Ishikawa (cell line): ENCODE data around the gene ATP13A3.

ENCODE experiments used
- CEBPB ChIP-seq: IDR thresholded peaks from 2 replicates; pipeline ENCODE4 v1.6.1; 2012
- CREB1 ChIP-seq: IDR thresholded peaks from 2 replicates; pipeline ENCODE4 v1.6.1; 2012; ENCODE audit warnings: low read depth
- EGR1 ChIP-seq: IDR thresholded peaks from 2 replicates; pipeline ENCODE4 v1.6.1; 2012
- EP300 ChIP-seq: IDR thresholded peaks from 2 replicates; pipeline ENCODE4 v1.6.1; 2012; ENCODE audit warnings: borderline replicate concordance
- FOXM1 ChIP-seq: IDR thresholded peaks from 2 replicates; pipeline ENCODE4 v1.6.1; 2012; ENCODE audit warnings: low read depth, borderline replicate concordance
- NFIC ChIP-seq: IDR thresholded peaks from 2 replicates; pipeline ENCODE4 v1.6.1; 2012
- RAD21 ChIP-seq: IDR thresholded peaks from 2 replicates; pipeline ENCODE4 v1.6.1; 2012; ENCODE audit warnings: low read depth
- TAF1 ChIP-seq: IDR thresholded peaks from 2 replicates; pipeline ENCODE4 v1.6.1; 2012; ENCODE audit warnings: low read depth, mild to moderate bottlenecking
- TCF12 ChIP-seq: IDR thresholded peaks from 2 replicates; pipeline ENCODE4 v1.6.1; 2012; ENCODE audit warnings: low read depth
- TEAD4 ChIP-seq: IDR thresholded peaks from 2 replicates; pipeline ENCODE4 v1.6.1; 2012
- YY1 ChIP-seq: IDR thresholded peaks from 2 replicates; pipeline ENCODE4 v1.6.1; 2012; ENCODE audit warnings: low read depth
- ZBTB7A ChIP-seq: IDR thresholded peaks from 2 replicates; pipeline ENCODE4 v1.6.1; 2012; ENCODE audit warnings: low read depth
- TF ChIP-seq, protein P1 (sequence below): IDR thresholded peaks from 2 replicates; pipeline ENCODE4 v1.6.1; 2012
- TF ChIP-seq, protein P2 (sequence below): IDR thresholded peaks from 2 replicates; pipeline ENCODE4 v1.6.1; 2012
- TF ChIP-seq, protein P3 (sequence below): IDR thresholded peaks from 2 replicates; pipeline ENCODE4 v1.6.1; 2012; ENCODE audit warnings: low read depth, mild to moderate bottlenecking

ATP13A3 gene

DNA sequence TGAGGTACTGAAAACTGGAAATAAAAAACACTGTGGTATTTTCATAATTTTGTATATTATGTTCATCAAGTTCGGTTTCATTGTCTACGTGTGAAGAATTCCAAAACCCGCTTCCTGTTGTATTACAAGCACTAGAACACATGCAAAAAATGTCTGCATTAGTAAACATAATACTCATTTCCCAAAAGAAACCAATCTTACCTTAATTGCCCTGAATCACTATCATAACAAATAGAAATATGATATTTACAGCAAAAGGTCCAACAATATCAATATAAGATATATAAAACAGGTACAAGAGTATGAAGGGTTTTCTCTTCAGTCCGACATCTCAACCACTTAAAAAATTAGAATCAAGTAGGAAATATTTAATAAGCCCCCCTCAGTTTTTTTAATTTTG is 61.4 kb downstream of the ATP13A3 start:
- TF ChIP-seq, protein P1, sequence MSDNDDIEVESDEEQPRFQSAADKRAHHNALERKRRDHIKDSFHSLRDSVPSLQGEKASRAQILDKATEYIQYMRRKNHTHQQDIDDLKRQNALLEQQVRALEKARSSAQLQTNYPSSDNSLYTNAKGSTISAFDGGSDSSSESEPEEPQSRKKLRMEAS, result no peak
- TF ChIP-seq YY1, result no peak
- TF ChIP-seq, protein P2, sequence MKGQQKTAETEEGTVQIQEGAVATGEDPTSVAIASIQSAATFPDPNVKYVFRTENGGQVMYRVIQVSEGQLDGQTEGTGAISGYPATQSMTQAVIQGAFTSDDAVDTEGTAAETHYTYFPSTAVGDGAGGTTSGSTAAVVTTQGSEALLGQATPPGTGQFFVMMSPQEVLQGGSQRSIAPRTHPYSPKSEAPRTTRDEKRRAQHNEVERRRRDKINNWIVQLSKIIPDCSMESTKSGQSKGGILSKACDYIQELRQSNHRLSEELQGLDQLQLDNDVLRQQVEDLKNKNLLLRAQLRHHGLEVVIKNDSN, result no peak
- TF ChIP-seq CREB1, result no peak
- TF ChIP-seq TEAD4, result no peak
- TF ChIP-seq EP300, result no peak
- no peak for TF ChIP-seq NFIC
- no peak for TF ChIP-seq RAD21
- TF ChIP-seq EGR1, result no peak
- TF ChIP-seq TAF1, result no peak
- no peak for TF ChIP-seq CEBPB
- TF ChIP-seq FOXM1, result no peak
- TF ChIP-seq TCF12, result no peak
- TF ChIP-seq, protein P3, sequence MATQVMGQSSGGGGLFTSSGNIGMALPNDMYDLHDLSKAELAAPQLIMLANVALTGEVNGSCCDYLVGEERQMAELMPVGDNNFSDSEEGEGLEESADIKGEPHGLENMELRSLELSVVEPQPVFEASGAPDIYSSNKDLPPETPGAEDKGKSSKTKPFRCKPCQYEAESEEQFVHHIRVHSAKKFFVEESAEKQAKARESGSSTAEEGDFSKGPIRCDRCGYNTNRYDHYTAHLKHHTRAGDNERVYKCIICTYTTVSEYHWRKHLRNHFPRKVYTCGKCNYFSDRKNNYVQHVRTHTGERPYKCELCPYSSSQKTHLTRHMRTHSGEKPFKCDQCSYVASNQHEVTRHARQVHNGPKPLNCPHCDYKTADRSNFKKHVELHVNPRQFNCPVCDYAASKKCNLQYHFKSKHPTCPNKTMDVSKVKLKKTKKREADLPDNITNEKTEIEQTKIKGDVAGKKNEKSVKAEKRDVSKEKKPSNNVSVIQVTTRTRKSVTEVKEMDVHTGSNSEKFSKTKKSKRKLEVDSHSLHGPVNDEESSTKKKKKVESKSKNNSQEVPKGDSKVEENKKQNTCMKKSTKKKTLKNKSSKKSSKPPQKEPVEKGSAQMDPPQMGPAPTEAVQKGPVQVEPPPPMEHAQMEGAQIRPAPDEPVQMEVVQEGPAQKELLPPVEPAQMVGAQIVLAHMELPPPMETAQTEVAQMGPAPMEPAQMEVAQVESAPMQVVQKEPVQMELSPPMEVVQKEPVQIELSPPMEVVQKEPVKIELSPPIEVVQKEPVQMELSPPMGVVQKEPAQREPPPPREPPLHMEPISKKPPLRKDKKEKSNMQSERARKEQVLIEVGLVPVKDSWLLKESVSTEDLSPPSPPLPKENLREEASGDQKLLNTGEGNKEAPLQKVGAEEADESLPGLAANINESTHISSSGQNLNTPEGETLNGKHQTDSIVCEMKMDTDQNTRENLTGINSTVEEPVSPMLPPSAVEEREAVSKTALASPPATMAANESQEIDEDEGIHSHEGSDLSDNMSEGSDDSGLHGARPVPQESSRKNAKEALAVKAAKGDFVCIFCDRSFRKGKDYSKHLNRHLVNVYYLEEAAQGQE, result no peak
- TF ChIP-seq ZBTB7A, result no peak

DNA sequence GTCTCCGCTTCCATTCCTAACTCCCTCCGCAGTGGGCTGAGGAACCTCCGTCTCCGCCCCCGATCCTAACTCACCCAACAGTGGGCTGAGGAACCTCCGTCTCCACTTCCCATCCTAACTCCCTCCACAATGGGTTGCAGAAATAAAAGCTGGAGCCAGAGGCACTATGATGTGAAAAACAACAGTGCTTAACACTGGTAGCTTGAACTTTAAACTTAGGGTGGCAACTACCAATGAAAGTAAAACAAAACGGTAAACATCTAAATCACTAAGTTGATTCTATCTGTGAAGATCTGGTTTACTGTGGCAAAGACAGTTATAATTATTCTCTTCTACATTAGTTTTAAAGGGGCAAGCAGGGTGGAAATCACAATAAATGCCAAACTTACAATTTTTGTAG is 61.8 kb downstream of the ATP13A3 start:
- TF ChIP-seq EGR1, result no peak
- no peak for TF ChIP-seq RAD21
- TF ChIP-seq FOXM1, result no peak
- TF ChIP-seq CEBPB, result no peak
- TF ChIP-seq NFIC, result no peak
- TF ChIP-seq ZBTB7A, result no peak
- TF ChIP-seq EP300, result no peak
- no peak for TF ChIP-seq YY1
- no peak for TF ChIP-seq CREB1
- no peak for TF ChIP-seq TCF12
- TF ChIP-seq, protein P1, result no peak
- TF ChIP-seq TEAD4, result no peak
- TF ChIP-seq, protein P2, result no peak
- no peak for TF ChIP-seq TAF1
- TF ChIP-seq, protein P3, result no peak

DNA sequence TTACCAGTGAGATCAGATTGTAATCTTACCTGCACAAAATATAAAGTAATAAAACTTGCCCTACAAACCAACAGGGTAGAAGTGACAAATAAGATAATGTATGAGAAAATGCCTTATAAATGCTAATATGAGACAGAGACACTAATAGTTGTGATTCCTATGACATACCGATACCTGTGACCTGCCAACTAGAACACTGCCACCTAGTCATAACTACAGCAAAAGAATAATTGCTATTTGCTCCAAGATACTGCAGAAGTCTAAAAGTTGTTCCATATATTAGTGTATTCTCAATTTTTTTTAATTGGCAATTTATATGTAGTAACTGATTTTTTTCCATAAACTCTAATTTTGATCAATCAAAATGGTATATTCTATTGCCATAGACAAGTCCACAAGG is 62.4 kb downstream of the ATP13A3 start:
- no peak for TF ChIP-seq CREB1
- no peak for TF ChIP-seq EP300
- TF ChIP-seq EGR1, result no peak
- TF ChIP-seq TAF1, result no peak
- TF ChIP-seq, protein P3, result no peak
- TF ChIP-seq ZBTB7A, result no peak
- TF ChIP-seq CEBPB, result no peak
- TF ChIP-seq, protein P1, result no peak
- no peak for TF ChIP-seq RAD21
- TF ChIP-seq, protein P2, result no peak
- TF ChIP-seq TCF12, result no peak
- no peak for TF ChIP-seq YY1
- no peak for TF ChIP-seq FOXM1
- no peak for TF ChIP-seq NFIC
- no peak for TF ChIP-seq TEAD4

DNA sequence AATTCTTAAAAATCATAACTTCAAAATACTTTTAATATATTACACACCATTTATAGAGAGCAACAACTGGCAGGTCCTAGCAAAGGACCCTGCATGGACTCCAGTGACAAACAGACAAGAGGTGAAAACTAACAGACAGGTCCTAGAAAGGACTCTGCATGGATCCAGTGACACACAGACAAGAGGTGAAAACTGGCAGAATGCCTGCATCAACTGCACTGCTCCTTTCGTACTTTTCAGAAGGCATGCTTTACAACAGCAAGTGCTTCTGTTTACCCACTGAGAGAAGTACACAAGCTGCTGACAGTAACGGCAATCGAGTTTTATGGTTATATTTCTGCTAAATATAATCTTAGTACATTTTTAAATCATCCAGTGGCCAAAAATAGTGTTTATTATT is 63.5 kb downstream of the ATP13A3 start:
- TF ChIP-seq NFIC (no peak), CREB1 (no peak), TEAD4 (no peak), ZBTB7A (no peak), TCF12 (no peak), CEBPB (no peak), FOXM1 (no peak), TAF1 (no peak), RAD21 (no peak), YY1 (no peak), EGR1 (no peak), EP300 (no peak)
- TF ChIP-seq, protein P3, result no peak
- TF ChIP-seq, protein P1, result no peak
- TF ChIP-seq, protein P2, result no peak
